HS-27A (cell line): ENCODE results near the gene PTGDS.

Experiments used
- DNase-seq: peaks from one replicate; pipeline ENCODE4 v3.0.0-alpha.2; 2012; ENCODE audit warnings: low read depth, missing footprints

PTGDS gene

GRCh38 chr9:136957901-136958300 is 19.4 kb upstream of the PTGDS start:
- DNase-seq, result no peak

- no peak for DNase-seq
Measured at GRCh38 chr9:136958473-136958872, 18.8 kb upstream of the PTGDS start.

GRCh38 chr9:136958898-136959850 is 18.1 kb upstream of the PTGDS start:
- DNase-seq, result no peak

GRCh38 chr9:136960212-136960937 is 16.9 kb upstream of the PTGDS start:
- DNase-seq, result no peak

GRCh38 chr9:136960938-136961275 is 16.4 kb upstream of the PTGDS start:
- DNase-seq, result no peak

- DNase-seq, result no peak
Measured at GRCh38 chr9:136961279-136962065, 15.8 kb upstream of the PTGDS start.

GRCh38 chr9:136962163-136962562 is 15.1 kb upstream of the PTGDS start:
- no peak for DNase-seq

- DNase-seq, result no peak
Measured at GRCh38 chr9:136962701-136963248, 14.5 kb upstream of the PTGDS start.

GRCh38 chr9:136963341-136963740 is 14.0 kb upstream of the PTGDS start:
- DNase-seq, result no peak

- no peak for DNase-seq
Measured at GRCh38 chr9:136963751-136964150, 13.6 kb upstream of the PTGDS start.

GRCh38 chr9:136964171-136964689 is 13.1 kb upstream of the PTGDS start:
- DNase-seq, result no peak

GRCh38 chr9:136964833-136965422 is 12.4 kb upstream of the PTGDS start:
- DNase-seq, result no peak

- DNase-seq, result no peak
Measured at GRCh38 chr9:136965771-136966484, 11.4 kb upstream of the PTGDS start.

- no peak for DNase-seq
Measured at GRCh38 chr9:136968333-136969127, 8.8 kb upstream of the PTGDS start.

- no peak for DNase-seq
Measured at GRCh38 chr9:136969150-136969549, 8.2 kb upstream of the PTGDS start.

GRCh38 chr9:136969774-136970173 is 7.5 kb upstream of the PTGDS start:
- no peak for DNase-seq

- DNase-seq, result no peak
Measured at GRCh38 chr9:136970361-136970760, 6.9 kb upstream of the PTGDS start.

GRCh38 chr9:136971746-136972145 is 5.6 kb upstream of the PTGDS start:
- DNase-seq, result no peak

GRCh38 chr9:136972335-136972734 is 5.0 kb upstream of the PTGDS start:
- DNase-seq, result no peak

- DNase-seq, result no peak
Measured at GRCh38 chr9:136972743-136973142, 4.6 kb upstream of the PTGDS start.
